Measurements from ENCODE around the gene ACBD6.
"Not testable (repeated sequence)": the region's sequence is repeated elsewhere in the genome, so short reads cannot be mapped to it uniquely, and the experiment has no call there.

The ACBD6 gene

GRCh38 chr1:180488661-180489060 is 13.7 kb downstream of the ACBD6 start:
- no peak for DNase-seq

GRCh38 chr1:180486092-180486491 is 16.3 kb downstream of the ACBD6 start:
- DNase-seq = peak; percentile 95

GRCh38 chr1:180484490-180484889 is 17.9 kb downstream of the ACBD6 start:
- no peak for DNase-seq

GRCh38 chr1:180482425-180483275 is 19.7 kb downstream of the ACBD6 start:
- DNase-seq = peak; percentile 57

- DNase-seq = no peak
Measured at GRCh38 chr1:180470031-180470430, 32.3 kb downstream of the ACBD6 start.

- no peak for DNase-seq
Measured at GRCh38 chr1:180468311-180468710, 34.1 kb downstream of the ACBD6 start.

- no peak for DNase-seq
Measured at GRCh38 chr1:180462102-180462501, 40.3 kb downstream of the ACBD6 start.

- not testable (repeated sequence) for DNase-seq
Measured at GRCh38 chr1:180461682-180462081, 40.7 kb downstream of the ACBD6 start.

- DNase-seq = no peak
Measured at GRCh38 chr1:180458807-180459206, 43.6 kb downstream of the ACBD6 start.

GRCh38 chr1:180456191-180456590 is 46.2 kb downstream of the ACBD6 start:
- no peak for DNase-seq

GRCh38 chr1:180451504-180451903 is 50.9 kb downstream of the ACBD6 start:
- DNase-seq = no peak

- no peak for DNase-seq
Measured at GRCh38 chr1:180444522-180444921, 57.9 kb downstream of the ACBD6 start.

- DNase-seq = no peak
Measured at GRCh38 chr1:180440335-180440734, 62.0 kb downstream of the ACBD6 start.

GRCh38 chr1:180435566-180435965 is 66.8 kb downstream of the ACBD6 start:
- DNase-seq = no peak

GRCh38 chr1:180433873-180434272 is 68.5 kb downstream of the ACBD6 start:
- DNase-seq = no peak

- no peak for DNase-seq
Measured at GRCh38 chr1:180431683-180432082, 70.7 kb downstream of the ACBD6 start.

- no peak for DNase-seq
Measured at GRCh38 chr1:180428782-180429695, 73.3 kb downstream of the ACBD6 start.

GRCh38 chr1:180425952-180426351 is 76.4 kb downstream of the ACBD6 start:
- no peak for DNase-seq

GRCh38 chr1:180424848-180425457 is 77.4 kb downstream of the ACBD6 start:
- peak; percentile 92 for DNase-seq

GRCh38 chr1:180421614-180422013 is 80.8 kb downstream of the ACBD6 start:
- DNase-seq = no peak

- DNase-seq = not testable (repeated sequence)
Measured at GRCh38 chr1:180421145-180421544, 81.2 kb downstream of the ACBD6 start.

- peak; percentile 46 for DNase-seq
Measured at GRCh38 chr1:180415985-180416633, 86.3 kb downstream of the ACBD6 start.

Data from NCI-H146 (cell line).